Measurements from ENCODE around the gene SP6.

The SP6 gene

DNA sequence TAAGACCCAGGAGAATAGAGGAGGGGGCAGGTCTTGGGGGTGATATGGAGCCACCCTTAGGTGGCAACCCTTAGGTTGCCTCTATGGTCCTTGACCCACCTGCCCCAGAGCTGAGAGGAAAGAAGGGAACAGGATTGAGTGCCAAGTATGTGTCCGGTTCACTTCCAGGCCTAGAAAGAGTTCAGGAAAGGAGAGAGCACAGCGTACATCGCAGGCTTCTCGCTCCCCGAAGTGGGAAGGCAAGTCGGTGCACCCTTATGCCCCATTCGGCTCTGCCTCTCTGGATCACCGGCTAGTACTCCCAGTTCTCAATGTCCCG is 631 bp downstream of the SP6 start:
- Histone ChIP-seq H3K27ac (peak overlapping the region; percentile 89), H3K4me3 (ENCODE audit: low read depth, low read length) (peak overlapping the region; percentile 90), H3K79me2 (peaks cover 7% of the 10 kb centered on the region)

DNA sequence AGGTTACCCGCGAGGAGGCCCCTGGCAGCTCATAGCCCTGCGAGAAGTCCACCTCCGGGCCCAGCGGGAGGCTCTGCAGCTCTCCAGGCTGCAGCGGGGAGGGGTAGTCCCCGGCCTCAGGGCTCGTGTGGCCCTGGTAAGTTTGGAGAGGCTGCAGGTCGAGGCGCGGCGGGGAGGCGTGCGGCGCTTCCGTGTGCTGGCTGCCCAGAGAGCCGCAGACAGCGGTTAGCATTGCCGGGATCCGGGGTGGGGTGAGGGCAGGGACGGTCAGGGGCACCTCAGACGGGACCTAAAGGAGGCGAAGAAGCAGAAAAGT is 2.8 kb downstream of the SP6 start:
- H3K9ac ChIP-seq = no peak overlapping the region
- H3K36me3 ChIP-seq (ENCODE audit: control insufficient read depth, insufficient read depth, low read length) = no peaks in the 10 kb centered on the region
- H2AFZ ChIP-seq = no peak overlapping the region
- H3K79me2 ChIP-seq = peaks cover 7% of the 10 kb centered on the region
- no peak overlapping the region for H3K4me3 ChIP-seq (ENCODE audit: low read depth, low read length)
- TF ChIP-seq, protein P1, sequence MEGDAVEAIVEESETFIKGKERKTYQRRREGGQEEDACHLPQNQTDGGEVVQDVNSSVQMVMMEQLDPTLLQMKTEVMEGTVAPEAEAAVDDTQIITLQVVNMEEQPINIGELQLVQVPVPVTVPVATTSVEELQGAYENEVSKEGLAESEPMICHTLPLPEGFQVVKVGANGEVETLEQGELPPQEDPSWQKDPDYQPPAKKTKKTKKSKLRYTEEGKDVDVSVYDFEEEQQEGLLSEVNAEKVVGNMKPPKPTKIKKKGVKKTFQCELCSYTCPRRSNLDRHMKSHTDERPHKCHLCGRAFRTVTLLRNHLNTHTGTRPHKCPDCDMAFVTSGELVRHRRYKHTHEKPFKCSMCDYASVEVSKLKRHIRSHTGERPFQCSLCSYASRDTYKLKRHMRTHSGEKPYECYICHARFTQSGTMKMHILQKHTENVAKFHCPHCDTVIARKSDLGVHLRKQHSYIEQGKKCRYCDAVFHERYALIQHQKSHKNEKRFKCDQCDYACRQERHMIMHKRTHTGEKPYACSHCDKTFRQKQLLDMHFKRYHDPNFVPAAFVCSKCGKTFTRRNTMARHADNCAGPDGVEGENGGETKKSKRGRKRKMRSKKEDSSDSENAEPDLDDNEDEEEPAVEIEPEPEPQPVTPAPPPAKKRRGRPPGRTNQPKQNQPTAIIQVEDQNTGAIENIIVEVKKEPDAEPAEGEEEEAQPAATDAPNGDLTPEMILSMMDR (IDR thresholded peaks at IDR 0.05) = no peak
- no peak overlapping the region for H3K27ac ChIP-seq
- H3K27me3 ChIP-seq (ENCODE audit: control insufficient read depth, insufficient read depth, low read length) = no peaks in the 10 kb centered on the region
- no peaks in the 10 kb centered on the region for H3K9me3 ChIP-seq (ENCODE audit: control insufficient read depth, low read length)
- H3K4me1 ChIP-seq = peaks cover 24% of the 10 kb centered on the region
- no peak overlapping the region for H3K4me2 ChIP-seq (ENCODE audit: low read length)

More for the DNA sequence above, 631 bp downstream of the SP6 start:
- Histone ChIP-seq H3K9me3 (ENCODE audit: control insufficient read depth, low read length) (no peaks in the 10 kb centered on the region), H3K27me3 (ENCODE audit: control insufficient read depth, insufficient read depth, low read length) (no peaks in the 10 kb centered on the region), H3K9ac (peak overlapping the region; percentile 65), H2AFZ (peak overlapping the region; percentile 87), H3K36me3 (ENCODE audit: control insufficient read depth, insufficient read depth, low read length) (no peaks in the 10 kb centered on the region), H3K4me2 (ENCODE audit: low read length) (peak overlapping the region; percentile 94), H3K4me1 (peaks cover 5% of the 10 kb centered on the region)
- TF ChIP-seq, protein P1 (IDR thresholded peaks at IDR 0.05) = no peak

DNA sequence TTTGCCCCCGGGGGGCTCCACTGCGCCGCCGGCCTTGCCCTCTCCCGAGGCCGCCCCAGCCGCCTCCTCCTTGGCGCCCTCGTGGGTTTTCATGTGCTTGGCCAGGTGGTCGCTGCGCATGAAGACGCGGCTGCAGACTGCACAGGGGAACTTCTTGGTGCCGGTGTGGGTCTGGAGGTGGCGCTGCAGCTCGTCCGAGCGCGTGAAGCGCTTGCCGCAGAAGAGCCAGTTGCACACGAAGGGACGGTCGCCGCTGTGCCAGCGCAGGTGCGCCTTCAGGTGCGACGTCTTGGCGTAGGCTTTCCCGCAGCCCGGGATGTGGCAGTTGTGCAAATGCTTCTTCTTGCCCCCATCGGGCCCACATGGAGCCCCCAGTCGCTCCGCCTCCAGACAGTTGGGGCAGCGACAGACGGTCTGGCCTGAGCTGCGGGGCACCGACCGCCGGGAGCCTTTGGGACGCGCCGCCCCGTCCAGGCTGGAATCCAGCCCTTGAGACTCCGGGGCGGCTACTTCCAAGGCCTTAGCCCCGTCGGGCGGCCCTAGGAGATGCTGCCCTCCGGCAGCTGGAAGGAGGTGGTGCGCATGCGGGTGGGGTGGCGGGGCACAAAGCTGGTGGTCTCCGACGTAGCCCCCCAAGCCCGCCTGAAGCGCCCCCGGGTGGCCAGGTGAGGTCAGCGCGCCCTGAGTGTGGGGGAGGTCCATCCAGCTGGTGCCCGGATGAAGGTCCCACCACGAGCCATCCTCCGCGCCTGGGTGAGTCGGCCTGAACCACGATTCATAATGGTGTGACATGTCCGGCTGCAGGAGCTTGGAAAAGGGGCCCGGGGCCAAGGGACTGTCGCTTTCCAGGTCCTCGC is 3.4 kb downstream of the SP6 start:
- Histone ChIP-seq H3K27me3 (ENCODE audit: control insufficient read depth, insufficient read depth, low read length) (no peaks in the 10 kb centered on the region), H3K9me3 (ENCODE audit: control insufficient read depth, low read length) (no peaks in the 10 kb centered on the region), H3K36me3 (ENCODE audit: control insufficient read depth, insufficient read depth, low read length) (no peaks in the 10 kb centered on the region), H3K4me2 (ENCODE audit: low read length) (no peak overlapping the region), H3K79me2 (peaks cover 7% of the 10 kb centered on the region), H3K27ac (no peak overlapping the region), H3K4me1 (peaks cover 30% of the 10 kb centered on the region), H2AFZ (no peak overlapping the region), H3K9ac (no peak overlapping the region), H3K4me3 (ENCODE audit: low read depth, low read length) (no peak overlapping the region)
- TF ChIP-seq, protein P1 (IDR thresholded peaks at IDR 0.05) = no peak

DNA sequence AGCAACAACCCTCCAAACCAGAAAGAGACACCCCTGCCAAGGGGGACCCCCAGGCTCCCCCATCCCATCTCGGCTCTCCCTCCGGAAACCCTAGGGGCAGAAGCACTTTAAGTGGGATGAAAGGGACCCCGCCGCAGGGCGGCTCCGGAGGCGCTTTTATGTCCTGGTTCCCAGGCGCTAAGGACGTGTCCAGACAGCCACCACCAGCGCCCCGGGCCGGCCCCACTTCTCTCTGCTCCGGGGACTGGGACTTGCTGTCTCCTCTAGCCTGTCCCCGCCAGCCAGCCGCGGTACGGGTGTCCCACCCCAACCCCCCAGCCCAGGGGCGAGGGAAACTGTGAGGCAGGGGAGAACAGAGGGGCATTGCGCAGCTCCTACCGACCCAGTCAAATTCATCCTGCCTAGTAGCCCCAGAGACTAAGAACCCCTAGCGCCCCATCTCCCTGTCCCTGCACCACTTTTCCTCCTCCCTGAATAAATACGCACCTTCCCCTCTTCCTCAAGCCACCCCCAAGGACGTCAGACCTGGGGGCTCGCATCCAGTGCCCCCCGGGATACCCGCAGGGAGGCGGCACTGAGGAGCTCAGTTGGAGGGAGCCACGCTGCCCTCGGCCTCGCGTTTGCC is 4.1 kb downstream of the SP6 start:
- H3K4me1 ChIP-seq = peaks cover 35% of the 10 kb centered on the region
- H3K79me2 ChIP-seq = peaks cover 7% of the 10 kb centered on the region
- H3K4me2 ChIP-seq (ENCODE audit: low read length) = no peak overlapping the region
- TF ChIP-seq, protein P1 (IDR thresholded peaks at IDR 0.05) = no peak
- H3K36me3 ChIP-seq (ENCODE audit: control insufficient read depth, insufficient read depth, low read length) = no peaks in the 10 kb centered on the region
- H3K9ac ChIP-seq = no peak overlapping the region
- no peak overlapping the region for H2AFZ ChIP-seq
- H3K27me3 ChIP-seq (ENCODE audit: control insufficient read depth, insufficient read depth, low read length) = no peaks in the 10 kb centered on the region
- H3K27ac ChIP-seq = no peak overlapping the region
- no peak overlapping the region for H3K4me3 ChIP-seq (ENCODE audit: low read depth, low read length)
- H3K9me3 ChIP-seq (ENCODE audit: control insufficient read depth, low read length) = no peaks in the 10 kb centered on the region

DNA sequence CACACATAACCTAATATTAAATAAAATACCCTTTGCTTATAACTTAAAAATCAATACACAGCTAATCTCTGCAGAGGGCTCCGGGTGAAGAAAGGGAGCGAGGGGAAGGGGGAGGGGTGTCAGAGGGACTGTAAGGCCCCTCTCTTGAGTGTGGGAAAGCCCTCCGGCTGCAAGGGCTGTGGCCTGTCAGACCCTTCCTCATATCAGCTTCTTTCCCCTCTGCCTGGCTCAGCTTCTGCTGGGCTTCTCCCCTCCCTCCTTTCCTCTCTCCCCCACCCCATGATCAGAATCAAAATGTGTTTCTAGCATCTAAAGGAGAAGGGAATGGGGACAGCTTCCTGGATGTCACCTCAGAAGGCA is 5.3 kb downstream of the SP6 start:
- no peaks in the 10 kb centered on the region for H3K36me3 ChIP-seq (ENCODE audit: control insufficient read depth, insufficient read depth, low read length)
- no peak overlapping the region for H2AFZ ChIP-seq
- H3K79me2 ChIP-seq = peaks cover 7% of the 10 kb centered on the region
- TF ChIP-seq, protein P1 (IDR thresholded peaks at IDR 0.05) = no peak
- H3K9ac ChIP-seq = no peak overlapping the region
- peaks cover 42% of the 10 kb centered on the region for H3K4me1 ChIP-seq
- H3K9me3 ChIP-seq (ENCODE audit: control insufficient read depth, low read length) = no peaks in the 10 kb centered on the region
- H3K4me2 ChIP-seq (ENCODE audit: low read length) = peak overlapping the region; percentile 48
- H3K27me3 ChIP-seq (ENCODE audit: control insufficient read depth, insufficient read depth, low read length) = no peaks in the 10 kb centered on the region
- H3K4me3 ChIP-seq (ENCODE audit: low read depth, low read length) = no peak overlapping the region
- no peak overlapping the region for H3K27ac ChIP-seq

Data from parathyroid adenoma (tissue), 2 donors.